ENCODE measurements around the gene NEK8.
"Not testable (repeated sequence)": the region's sequence is repeated elsewhere in the genome, so short reads cannot be mapped to it uniquely, and the experiment has no call there.

NEK8 gene

GRCh38 chr17:28725660-28726225 lies 2.8 kb upstream of the NEK8 start:
- peak; percentile 72 for DNase-seq

- DNase-seq: peak; percentile 82
These were observed 2.4 kb upstream of the NEK8 start, which contains the start of gene TLCD1 for GRCh38 chr17:28726226-28726626. TSS of gene TLCD1 (minus strand) at chr17:28726233. CDS start at chr17:28726097, 136 bp downstream.

GRCh38 chr17:28726627-28727491 lies 1.7 kb upstream of the NEK8 start:
- DNase-seq: peak; percentile 91

- no peak for DNase-seq
These were observed 1.4 kb downstream of the NEK8 start for GRCh38 chr17:28729950-28730330.

DNA sequence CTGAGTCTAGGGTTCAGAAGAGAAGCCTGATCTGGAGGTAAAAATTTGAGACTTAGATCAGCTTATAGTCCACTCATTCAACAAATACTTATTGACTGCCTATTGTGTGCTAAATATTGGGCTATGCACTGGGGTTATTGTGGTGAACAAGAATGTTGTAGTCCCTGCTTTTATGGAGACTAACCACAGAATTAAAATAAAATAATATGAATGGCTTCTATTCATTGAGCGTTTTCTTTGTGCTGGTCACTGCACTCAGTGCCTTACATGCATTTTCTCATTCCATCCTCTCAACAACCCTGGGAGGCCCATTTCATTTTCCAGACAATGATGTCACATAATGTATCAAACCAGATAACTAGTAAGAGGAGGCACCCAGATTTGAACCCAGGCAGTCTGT lies 4.8 kb downstream of the NEK8 start:
- DNase-seq: no peak

GRCh38 chr17:28734712-28735241 lies 6.2 kb downstream of the NEK8 start:
- no peak for DNase-seq

- DNase-seq: no peak
These were observed 6.7 kb downstream of the NEK8 start for GRCh38 chr17:28735242-28735722.

GRCh38 chr17:28735913-28736769 lies 7.6 kb downstream of the NEK8 start:
- not testable (repeated sequence) for DNase-seq

GRCh38 chr17:28737316-28737715 lies 8.7 kb downstream of the NEK8 start:
- DNase-seq: no peak

- no peak for DNase-seq
These were observed 9.4 kb downstream of the NEK8 start for GRCh38 chr17:28737770-28738679.

DNA sequence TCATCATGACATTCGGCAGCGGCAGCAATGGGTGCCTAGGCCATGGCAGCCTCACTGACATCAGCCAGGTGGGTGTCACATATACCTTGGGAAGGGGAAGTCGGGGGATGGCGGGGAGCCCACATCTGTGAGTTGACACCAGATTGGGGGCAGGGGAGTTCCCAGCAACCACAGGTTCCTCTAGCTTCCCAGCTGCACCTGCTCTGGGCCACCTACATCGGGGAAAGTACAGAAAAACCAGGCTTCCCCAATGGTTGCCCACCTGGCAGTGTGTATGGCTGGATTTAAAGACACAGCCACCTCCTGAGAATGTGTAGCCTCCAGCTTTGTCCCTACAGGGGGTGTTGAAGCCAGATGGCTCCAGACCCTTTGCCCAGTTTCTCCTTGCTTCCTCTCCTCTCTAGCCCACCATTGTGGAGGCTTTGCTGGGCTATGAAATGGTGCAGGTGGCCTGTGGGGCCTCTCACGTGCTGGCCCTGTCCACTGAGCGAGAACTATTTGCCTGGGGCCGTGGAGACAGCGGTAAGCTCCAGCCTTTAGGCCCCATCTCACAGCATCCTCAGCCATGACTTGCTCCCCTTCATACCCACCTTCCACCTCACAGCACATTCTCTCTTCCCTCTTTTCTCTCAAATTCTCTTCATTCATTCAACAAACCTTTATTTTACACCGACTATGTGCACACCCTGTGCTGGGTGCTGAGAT lies 10.2 kb downstream of the NEK8 start:
- DNase-seq: peak; percentile 74

DNA sequence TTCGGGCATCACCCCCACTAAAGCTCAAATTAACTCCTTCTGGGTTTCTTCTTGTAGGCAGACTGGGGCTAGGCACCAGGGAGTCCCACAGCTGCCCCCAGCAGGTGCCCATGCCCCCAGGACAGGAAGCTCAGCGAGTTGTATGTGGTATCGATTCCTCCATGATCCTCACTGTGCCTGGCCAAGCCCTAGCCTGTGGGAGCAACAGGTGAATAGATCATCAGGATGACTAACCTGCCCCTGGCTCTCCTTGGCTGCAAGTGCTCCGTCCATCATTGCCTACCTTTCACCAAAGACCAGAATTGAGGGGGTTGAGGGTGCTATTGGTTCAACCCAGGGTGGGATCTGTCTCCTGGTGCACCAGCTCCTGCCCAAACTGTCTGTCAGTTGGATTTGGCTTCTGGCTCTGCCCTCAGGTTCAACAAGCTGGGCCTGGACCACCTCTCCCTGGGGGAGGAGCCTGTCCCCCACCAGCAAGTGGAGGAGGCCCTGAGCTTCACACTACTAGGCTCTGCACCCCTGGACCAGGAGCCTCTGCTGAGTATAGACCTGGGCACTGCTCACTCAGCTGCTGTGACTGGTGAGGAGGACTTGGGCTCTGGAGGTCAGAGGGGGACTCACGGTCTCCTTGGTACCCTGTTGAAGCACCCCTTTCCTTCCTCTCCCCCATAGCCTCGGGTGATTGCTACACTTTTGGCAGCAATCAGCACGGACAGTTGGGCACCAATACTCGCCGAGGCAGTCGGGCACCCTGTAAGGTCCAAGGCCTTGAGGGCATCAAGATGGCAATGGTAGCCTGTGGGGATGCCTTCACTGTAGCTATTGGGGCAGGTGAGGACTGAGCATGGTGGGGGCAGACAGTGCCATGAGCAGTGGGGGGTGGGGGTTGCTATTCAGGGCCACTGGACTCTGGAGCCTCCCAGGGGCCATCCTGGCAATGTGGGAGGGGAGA lies 12.1 kb downstream of the NEK8 start:
- no peak for DNase-seq

DNA sequence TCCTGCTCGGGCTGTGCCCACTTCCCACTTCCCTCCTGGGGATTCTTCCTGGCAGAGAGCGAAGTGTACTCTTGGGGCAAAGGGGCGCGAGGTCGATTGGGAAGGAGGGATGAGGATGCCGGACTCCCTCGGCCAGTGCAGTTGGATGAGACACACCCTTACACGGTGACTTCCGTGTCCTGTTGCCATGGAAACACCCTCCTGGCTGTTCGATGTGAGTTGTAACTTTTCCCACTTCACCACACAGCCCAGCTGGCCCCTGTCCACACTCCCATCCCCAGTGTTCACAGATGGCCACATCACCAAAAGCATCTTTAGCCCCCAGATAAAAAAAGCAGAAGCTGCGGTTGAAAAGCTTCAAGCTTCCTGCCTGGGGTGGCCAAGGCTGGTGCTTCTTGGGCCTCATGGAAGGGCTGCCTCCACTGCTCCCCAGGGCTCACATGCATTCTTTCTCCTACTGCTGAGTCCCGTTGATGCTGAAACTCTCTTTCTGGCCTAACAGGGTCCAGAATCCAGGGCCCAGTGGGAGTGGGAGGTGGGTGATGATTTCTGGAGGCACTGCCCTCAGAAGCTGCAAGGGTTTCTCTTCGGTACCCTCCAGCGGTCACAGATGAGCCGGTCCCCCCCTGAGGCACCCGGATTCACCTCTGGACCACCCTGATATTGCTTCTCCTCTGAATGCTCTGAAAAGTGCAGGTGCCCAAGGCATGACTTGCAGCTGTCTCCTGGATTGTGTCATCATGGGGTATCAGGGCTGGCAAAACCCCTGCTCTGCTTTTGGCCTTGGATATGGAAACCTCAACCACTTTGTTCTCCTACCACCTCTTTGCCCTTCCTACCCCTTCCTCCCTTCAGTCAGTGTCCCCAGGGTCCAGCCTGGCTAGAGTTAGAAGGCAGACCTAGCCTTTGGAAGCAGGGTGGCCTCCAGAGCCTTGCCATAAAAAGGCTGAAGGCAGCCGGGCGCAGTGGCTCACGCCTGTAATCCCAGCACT lies 13.1 kb downstream of the NEK8 start:
- no peak for DNase-seq

GRCh38 chr17:28743243-28744103 lies 14.9 kb downstream of the NEK8 start, which contains the start of gene TRAF4:
TSS of gene TRAF4 (plus strand) at chr17:28744011. CDS start at chr17:28744113, 102 bp downstream.
- DNase-seq: peak; percentile 82

GRCh38 chr17:28744104-28744971 lies 15.8 kb downstream of the NEK8 start:
- peak; percentile 72 for DNase-seq

GRCh38 chr17:28744972-28745785 lies 16.6 kb downstream of the NEK8 start:
- DNase-seq: peak; percentile 33

Measured in activated naive CD4-positive, alpha-beta T cell treated with anti-CD3 and anti-CD28 coated beads, Interleukin-2, amount 50 U/mL, for 16 hours (primary cell).